ENCODE data around the gene SYNDIG1. TPM values are rescaled to one million over a fixed set of nuclear protein-coding genes. Genes with fewer than 3 reads are reported as not detected.

Gene SYNDIG1
- total RNA-seq, 1 experiment from 2014 or later: not detected

DNA sequence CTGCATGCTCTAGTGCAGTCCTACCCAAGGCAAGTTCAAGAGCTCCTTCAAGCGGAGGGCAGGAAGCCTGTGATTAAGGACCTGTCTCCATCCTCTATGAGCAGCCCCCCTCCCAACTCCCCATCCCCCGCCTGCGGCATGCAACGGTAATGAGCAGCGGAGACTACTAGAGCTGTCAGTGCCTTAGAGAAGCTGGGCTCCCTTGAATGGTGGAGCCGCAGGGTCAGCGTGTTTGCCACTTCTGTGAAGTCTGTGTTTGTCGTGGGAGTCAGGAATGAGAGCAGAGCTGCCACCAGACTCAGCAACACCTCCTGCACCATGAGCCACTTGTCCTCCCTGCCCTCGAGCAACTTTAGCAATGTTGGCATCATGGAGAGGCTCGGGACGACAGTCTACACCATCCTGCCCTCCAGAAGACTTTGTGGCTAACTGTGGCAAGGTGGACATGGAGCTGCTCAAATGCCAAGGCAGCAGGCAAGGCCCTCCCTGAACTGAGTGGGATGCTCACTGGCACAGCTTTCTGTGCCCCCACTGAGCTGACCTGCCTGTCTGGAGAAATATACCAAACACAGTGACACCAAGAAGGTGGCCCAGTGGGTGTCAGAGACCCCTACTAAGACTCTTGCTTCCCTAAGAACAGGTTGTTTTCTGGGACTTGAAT is 23.8 kb upstream of the SYNDIG1 start:
- Histone ChIP-seq H3K27me3 (ENCODE audit: control insufficient read depth, insufficient read depth, low read length) (no peaks in the 10 kb centered on the region; the same call in none of the 2 replicates), H3K4me1 (ENCODE audit: control insufficient read depth, insufficient read depth, low read length) (no peaks in the 10 kb centered on the region), H3K9me3 (ENCODE audit: control insufficient read depth, insufficient read depth, low read depth, low read length) (no peaks in the 10 kb centered on the region), H3K36me3 (ENCODE audit: control insufficient read depth, insufficient read depth, low read length) (no peaks in the 10 kb centered on the region), H3K4me3 (ENCODE audit: low read depth in 2 of 2, low read length in 2 of 2) (no peak overlapping the region), H3K27ac (ENCODE audit: low read length) (no peak overlapping the region)
- in situ Hi-C loops (cut with HindIII; ENCODE audit: low pct_unique_long_range_greater_than_20kb, low sequenced_read_pairs): no loop called here
- POLR2A ChIA-PET: interaction anchor here (0.6 kb wide), 1 partner anchor 588 kb away, joined by 3 read pairs; no protein-coding TSS in a partner anchor
- no peak for DNase-seq (ENCODE audit: low read depth, low spot score)
- BruUV-seq (replicated peaks): no TSS peak
- TF ChIP-seq POLR2AphosphoS5 (IDR thresholded peaks at IDR 0.05; ENCODE audit: low read depth, low read length) (no peak), TCF7L2 (IDR thresholded peaks at IDR 0.05; ENCODE audit: low read depth, low read length) (no peak), SIN3A (IDR thresholded peaks at IDR 0.05; ENCODE audit: borderline replicate concordance, insufficient read depth, low read depth, low read length) (no peak)
- TF ChIP-seq, protein P1, sequence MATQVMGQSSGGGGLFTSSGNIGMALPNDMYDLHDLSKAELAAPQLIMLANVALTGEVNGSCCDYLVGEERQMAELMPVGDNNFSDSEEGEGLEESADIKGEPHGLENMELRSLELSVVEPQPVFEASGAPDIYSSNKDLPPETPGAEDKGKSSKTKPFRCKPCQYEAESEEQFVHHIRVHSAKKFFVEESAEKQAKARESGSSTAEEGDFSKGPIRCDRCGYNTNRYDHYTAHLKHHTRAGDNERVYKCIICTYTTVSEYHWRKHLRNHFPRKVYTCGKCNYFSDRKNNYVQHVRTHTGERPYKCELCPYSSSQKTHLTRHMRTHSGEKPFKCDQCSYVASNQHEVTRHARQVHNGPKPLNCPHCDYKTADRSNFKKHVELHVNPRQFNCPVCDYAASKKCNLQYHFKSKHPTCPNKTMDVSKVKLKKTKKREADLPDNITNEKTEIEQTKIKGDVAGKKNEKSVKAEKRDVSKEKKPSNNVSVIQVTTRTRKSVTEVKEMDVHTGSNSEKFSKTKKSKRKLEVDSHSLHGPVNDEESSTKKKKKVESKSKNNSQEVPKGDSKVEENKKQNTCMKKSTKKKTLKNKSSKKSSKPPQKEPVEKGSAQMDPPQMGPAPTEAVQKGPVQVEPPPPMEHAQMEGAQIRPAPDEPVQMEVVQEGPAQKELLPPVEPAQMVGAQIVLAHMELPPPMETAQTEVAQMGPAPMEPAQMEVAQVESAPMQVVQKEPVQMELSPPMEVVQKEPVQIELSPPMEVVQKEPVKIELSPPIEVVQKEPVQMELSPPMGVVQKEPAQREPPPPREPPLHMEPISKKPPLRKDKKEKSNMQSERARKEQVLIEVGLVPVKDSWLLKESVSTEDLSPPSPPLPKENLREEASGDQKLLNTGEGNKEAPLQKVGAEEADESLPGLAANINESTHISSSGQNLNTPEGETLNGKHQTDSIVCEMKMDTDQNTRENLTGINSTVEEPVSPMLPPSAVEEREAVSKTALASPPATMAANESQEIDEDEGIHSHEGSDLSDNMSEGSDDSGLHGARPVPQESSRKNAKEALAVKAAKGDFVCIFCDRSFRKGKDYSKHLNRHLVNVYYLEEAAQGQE (IDR thresholded peaks at IDR 0.05; ENCODE audit: insufficient read depth in 1 of 2, low read depth in 2 of 2, low read length in 1 of 2): no peak
- TF ChIP-seq, protein P2, sequence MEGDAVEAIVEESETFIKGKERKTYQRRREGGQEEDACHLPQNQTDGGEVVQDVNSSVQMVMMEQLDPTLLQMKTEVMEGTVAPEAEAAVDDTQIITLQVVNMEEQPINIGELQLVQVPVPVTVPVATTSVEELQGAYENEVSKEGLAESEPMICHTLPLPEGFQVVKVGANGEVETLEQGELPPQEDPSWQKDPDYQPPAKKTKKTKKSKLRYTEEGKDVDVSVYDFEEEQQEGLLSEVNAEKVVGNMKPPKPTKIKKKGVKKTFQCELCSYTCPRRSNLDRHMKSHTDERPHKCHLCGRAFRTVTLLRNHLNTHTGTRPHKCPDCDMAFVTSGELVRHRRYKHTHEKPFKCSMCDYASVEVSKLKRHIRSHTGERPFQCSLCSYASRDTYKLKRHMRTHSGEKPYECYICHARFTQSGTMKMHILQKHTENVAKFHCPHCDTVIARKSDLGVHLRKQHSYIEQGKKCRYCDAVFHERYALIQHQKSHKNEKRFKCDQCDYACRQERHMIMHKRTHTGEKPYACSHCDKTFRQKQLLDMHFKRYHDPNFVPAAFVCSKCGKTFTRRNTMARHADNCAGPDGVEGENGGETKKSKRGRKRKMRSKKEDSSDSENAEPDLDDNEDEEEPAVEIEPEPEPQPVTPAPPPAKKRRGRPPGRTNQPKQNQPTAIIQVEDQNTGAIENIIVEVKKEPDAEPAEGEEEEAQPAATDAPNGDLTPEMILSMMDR (IDR thresholded peaks at IDR 0.05): no peak
- no peak for ATAC-seq
- intact Hi-C loops (cut with micrococcal nuclease; ENCODE audit: unreplicated experiment): no loop called here
- CTCF ChIA-PET: no interaction called here

DNA sequence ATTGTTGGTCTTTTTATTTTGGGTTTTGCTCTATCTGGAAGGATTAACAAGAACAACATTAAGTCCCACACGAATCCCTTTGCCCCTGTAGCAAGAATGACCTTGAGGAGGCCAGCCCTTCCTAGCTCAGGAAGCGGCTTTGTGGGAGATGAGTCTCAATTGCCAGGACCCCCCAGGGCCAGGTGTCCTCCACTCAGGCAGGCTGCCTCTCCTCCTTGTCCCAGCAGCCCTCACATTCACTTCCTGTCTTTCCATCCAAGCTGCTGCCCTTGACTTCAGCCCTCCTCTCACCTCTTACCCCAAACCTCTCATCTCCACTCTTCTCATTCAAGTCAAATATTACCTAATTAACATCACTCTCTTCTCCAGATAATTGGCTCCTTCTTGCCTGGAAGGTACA is 22.6 kb upstream of the SYNDIG1 start:
- no peaks in the 10 kb centered on the region; the same call in none of the 2 replicates for H3K27me3 ChIP-seq (ENCODE audit: control insufficient read depth, insufficient read depth, low read length)
- H3K4me1 ChIP-seq (ENCODE audit: control insufficient read depth, insufficient read depth, low read length): no peaks in the 10 kb centered on the region
- no peak overlapping the region for H3K4me3 ChIP-seq (ENCODE audit: low read depth in 2 of 2, low read length in 2 of 2)
- no peak overlapping the region for H3K27ac ChIP-seq (ENCODE audit: low read length)
- ATAC-seq (no peak), DNase-seq (ENCODE audit: low read depth, low spot score) (no peak)
- BruUV-seq (replicated peaks): no TSS peak
- in situ Hi-C loops (cut with HindIII; ENCODE audit: low pct_unique_long_range_greater_than_20kb, low sequenced_read_pairs) (no loop called here), intact Hi-C loops (cut with micrococcal nuclease; ENCODE audit: unreplicated experiment) (no loop called here)
- TF ChIP-seq TCF7L2 (IDR thresholded peaks at IDR 0.05; ENCODE audit: low read depth, low read length) (no peak), POLR2AphosphoS5 (IDR thresholded peaks at IDR 0.05; ENCODE audit: low read depth, low read length) (no peak), SIN3A (IDR thresholded peaks at IDR 0.05; ENCODE audit: borderline replicate concordance, insufficient read depth, low read depth, low read length) (no peak)
- TF ChIP-seq, protein P2 (IDR thresholded peaks at IDR 0.05): no peak
- TF ChIP-seq, protein P1 (IDR thresholded peaks at IDR 0.05; ENCODE audit: insufficient read depth in 1 of 2, low read depth in 2 of 2, low read length in 1 of 2): no peak
- ChIA-PET CTCF (no interaction called here), POLR2A (no interaction called here)
- no peaks in the 10 kb centered on the region for H3K9me3 ChIP-seq (ENCODE audit: control insufficient read depth, insufficient read depth, low read depth, low read length)
- H3K36me3 ChIP-seq (ENCODE audit: control insufficient read depth, insufficient read depth, low read length): no peaks in the 10 kb centered on the region

All from Panc1 (cell line).